GM19463 (cell line): Measurements from ENCODE around the gene TCF7L2.

Source experiments
- ATAC-seq: cut with Tn5 transposase; IDR thresholded peaks from one replicate; pipeline ENCODE4 v1.9.1; 2021; ENCODE audit warnings: mild to moderate bottlenecking, moderate library complexity; ENCODE audit not compliant: unreplicated experiment

The TCF7L2 gene

GRCh38 chr10:113020838-113021237 is 70.8 kb downstream of the TCF7L2 start:
- ATAC-seq: no peak

DNA sequence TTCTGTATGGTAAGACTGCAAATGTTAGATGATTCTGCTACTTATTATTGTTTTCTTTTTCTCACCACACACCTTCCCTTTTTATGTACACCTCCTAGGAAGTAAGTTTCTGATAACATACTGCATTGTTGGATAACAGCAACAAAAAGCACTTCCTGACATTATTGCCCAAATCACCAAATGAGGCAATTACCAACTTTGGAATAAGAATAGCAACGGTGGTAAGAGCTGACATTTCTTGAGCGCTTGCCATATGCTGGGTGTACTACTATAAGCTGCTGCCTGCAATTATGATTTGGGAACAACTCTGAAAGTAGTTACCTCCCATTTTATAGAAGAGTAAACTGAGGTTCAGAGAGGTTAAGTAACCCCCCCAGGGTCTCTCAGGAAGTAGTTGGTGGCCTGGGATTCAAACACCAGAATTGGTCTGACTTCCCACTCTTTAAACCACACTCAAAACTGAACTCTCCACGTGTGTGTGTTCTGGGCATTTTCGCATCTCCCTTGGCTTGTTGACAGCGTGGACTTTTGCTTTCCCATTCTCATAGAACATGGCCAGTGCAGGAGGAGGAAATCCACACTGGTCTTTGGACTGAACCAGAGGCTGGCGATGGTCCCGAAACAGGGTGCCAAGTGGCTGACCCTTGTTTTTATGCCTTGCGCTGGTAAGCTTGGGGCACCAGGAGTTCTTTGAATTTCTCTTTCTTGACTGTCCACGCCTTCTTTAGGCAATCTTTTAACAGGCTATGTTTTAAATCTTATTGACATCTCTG is 71.4 kb downstream of the TCF7L2 start:
- no peak for ATAC-seq

- no peak for ATAC-seq
Measured at GRCh38 chr10:113022265-113022664, 72.2 kb downstream of the TCF7L2 start.

DNA sequence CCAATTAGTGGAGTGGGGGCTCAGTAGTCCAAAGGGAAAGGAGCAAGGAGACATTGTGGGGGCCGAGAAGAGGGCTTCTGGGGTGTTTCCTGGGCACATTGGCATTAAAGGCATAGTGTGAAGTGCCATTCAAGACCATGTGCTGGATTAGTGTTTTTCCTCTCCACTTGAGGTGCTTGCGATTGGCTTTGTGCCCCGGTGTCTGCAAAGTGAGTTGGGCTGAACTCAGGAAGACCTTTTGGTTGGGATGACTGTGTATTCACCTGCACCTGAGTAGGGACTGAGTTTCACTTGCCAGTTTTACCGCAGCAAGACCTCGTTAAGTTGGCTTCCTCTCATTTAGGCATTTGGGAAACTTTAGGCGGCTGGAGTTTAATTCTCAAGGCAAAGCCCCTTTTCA is 73.0 kb downstream of the TCF7L2 start:
- ATAC-seq: no peak

DNA sequence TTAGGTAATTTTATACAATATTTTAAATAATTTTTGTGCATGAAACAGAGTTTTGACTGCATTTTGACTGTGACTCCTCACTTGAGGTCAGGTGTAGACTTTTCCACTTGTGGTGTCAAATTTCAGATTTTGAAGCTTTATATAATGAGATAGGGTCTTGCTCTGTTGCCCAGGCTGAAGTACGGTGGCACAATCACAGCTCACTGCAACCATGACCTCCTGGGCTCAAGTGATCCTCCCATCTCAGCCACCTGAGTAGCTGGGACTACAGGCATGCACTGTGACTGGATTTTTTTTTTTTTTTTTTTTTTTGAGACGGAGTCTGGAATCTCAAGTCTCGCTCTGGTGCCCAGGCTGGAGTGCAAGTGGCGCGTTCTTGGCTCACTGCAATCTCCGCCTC is 74.9 kb downstream of the TCF7L2 start:
- ATAC-seq: no peak

- no peak for ATAC-seq
Measured at GRCh38 chr10:113025487-113025886, 75.4 kb downstream of the TCF7L2 start.

GRCh38 chr10:113026679-113027078 is 76.6 kb downstream of the TCF7L2 start:
- no peak for ATAC-seq

DNA sequence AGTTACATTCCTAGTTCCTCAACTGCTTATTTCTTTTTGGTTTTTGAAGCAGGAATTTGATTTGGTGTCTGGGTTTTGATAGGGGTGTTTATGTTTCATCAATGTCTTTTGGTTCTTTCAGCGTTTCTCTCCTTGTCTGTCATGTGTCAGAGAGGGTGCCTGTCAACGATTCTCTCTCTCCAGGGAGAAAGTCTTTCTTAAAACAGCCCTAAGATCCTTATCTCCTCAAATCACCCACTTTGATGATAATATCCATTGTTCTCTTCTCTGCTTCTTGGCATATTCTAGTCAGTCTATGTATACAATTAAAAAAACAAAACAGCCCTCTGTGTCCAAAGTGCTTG is 77.2 kb downstream of the TCF7L2 start:
- ATAC-seq: no peak

- no peak for ATAC-seq
Measured at GRCh38 chr10:113027574-113028455, 77.8 kb downstream of the TCF7L2 start.

DNA sequence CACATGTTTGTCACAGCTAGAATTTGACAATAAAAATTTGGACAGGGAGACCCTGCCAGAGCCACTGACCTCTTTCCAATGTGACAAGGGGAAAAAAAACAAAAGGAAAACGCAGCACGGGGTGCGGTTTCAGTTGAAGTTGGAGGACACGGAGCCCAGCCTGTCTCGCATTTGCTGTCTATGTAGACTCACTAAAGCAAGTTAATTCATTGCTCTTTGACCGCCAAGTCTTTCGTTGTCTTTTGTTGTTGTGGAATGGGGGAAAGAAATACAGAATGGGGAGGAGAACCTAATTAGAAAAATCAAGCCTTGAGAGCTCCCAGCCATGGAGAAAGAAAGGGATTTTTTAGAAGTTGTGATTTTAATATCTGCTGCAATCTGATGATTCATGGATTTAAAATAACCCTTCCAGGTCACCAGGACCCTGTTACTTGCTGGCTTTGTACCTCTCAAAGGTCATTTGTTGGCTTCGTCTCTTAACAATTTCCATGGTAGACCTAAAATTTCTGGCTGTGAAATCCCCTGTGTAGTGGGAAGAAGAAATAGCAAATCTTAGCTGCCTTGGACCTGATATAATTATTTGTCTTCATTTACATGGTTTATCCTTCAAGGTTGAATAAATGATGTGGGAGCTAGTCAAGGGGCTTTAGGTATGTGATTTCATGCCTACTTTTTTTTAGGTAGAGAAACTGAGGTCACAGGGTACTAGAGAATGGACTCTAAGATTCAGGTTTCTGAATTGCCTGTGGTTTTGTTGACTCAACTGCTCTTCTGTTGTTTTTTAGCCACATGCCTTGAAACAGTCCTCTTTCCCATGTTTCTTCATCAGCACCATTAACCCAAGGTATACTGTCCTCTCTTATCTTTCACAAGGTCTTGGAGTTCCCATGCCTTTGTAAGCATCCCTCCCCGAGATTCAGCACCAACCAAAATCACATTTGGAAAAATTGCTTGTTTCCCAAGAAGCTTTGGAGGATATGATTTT is 78.7 kb downstream of the TCF7L2 start:
- ATAC-seq: no peak

GRCh38 chr10:113030453-113030852 is 80.4 kb downstream of the TCF7L2 start:
- ATAC-seq: no peak

DNA sequence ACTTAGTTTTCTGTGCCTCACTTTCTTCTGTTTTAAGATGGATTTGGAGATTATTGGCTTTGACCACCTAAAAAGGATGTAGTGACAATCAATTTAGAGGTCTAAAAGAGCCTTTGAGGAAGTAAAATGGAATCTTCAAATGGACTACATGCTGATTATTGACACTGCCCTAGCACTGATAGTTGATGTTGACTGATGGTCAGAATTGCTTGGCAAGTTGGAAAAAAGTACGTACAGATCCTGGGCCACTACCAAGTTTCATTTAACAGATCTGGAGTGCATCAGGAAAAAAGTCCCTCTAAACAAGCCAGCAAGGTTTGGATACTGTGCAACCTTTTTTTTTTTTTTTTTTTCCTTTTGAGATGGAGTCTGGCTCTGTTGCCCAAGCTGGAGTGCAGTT is 81.1 kb downstream of the TCF7L2 start:
- no peak for ATAC-seq

DNA sequence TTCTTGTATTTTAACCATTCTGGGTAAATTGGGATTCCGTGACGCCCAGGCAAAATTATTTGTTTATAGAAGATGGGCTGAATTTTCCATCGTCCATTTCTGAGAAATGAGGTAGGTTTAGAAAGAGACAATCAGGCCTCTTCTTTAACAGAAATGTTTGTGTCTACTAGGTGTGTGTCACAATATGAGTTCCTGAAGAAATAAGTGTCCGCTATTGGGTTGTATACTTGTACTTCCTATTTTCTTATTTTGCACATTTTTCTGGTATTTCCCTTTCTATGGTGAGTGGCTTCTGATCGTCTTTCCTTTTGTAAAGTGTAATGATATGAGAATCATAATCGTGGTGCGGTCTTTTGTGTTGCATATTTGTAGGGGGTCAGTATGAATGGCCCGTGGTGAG is 83.9 kb downstream of the TCF7L2 start:
- ATAC-seq: no peak

- no peak for ATAC-seq
Measured at GRCh38 chr10:113035732-113036312, 85.8 kb downstream of the TCF7L2 start.

DNA sequence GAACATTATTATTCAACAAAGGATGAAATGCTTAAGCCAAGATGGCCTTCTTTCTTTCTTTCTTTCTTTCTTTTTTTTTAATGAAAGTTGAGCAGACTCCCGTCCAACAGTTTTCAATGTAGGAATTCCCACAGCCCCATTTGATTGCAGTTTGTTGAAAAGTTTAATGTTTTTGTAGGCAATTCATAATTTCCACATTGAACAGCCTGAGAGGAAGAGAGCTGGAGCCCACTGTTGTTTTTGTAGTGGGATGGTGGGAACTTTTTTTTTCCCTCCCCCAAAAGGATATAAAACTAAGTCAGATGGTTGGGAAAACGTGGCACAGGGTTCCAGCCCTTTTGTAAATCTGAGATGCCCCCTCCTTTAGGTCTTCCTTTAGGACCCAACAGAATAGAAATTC is 86.6 kb downstream of the TCF7L2 start:
- ATAC-seq: no peak

DNA sequence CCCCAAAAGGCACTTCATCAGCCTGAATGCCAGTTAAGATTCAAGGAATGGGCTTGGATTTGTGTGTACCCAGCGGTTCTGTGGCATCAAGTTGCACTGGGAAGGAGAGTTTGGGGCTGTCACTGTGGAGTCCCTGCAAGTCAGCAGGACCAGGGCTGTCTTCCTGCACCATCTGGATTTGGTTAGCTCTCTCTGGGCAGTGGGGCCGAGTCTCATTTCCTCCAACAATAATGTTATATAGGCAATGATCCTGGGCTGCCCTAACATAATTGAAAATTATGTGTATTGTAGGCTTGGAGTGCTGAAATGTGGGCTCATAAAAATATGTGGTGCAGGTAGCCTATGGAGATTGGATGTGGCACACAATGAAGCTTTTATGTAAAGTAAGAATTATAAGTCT is 87.2 kb downstream of the TCF7L2 start:
- ATAC-seq: no peak

GRCh38 chr10:113038183-113038582 is 88.1 kb downstream of the TCF7L2 start:
- no peak for ATAC-seq

- no peak for ATAC-seq
Measured at GRCh38 chr10:113038985-113039384, 88.9 kb downstream of the TCF7L2 start.

DNA sequence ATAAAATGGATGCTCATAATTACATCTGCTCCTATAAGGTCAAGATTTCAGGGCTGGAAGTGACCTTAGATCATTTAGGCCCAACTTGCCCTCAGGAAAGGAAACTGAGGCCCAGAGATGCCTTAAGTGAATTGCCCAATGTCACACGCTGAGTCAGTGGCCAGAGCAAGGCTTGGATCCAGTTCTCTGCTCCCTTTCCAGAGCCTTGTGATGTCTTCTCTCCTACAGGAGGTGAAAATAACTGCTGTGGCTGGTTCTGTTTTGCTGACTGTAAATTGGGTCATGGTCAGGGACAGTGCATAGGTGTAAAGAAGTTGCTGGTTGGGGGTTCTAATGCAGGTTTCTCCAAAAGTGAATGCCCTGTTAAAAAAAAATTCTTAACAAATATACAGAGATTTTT is 91.3 kb downstream of the TCF7L2 start:
- no peak for ATAC-seq

DNA sequence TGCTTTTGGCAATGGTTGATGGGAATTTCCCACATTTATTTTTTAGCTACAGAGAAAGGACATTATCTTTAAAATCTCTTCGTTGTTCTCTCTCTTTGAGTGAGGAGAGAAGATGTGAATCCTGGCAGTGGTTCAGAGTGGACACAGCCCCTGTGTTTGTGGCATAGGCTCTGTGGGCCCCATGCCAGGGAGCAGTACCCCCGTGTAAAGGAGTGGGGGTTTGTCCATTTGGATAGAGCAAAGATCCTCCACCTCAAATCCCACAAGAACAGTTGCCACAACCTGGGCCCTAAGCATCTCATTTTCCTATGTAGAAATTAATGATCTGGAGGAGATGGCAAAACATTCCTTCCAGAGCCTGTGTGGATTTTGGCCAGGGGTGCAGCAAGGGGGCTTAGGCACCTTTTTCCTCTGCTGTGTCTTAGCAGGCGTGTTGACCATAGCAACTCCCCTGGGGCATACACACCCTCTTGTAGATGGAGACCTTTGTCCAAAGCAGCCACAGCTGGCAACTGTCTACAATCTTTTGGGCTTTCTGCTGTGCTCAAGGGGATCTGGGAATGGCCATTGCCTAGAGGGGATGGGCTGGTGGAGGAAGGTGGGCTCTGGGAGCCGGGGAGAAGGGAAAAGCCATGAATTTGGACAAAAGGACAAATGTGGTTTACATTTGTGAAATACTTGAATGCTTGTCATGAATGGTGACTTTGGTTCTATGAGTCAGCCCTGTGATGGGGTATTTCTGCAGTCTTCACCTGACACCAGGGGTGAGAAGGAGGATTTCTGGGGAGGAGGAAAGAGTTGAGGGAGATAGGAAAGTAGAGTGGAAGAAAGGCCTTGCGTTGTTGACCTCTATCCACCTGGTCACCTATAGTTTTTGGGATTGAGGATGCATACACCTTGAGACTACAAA is 92.0 kb downstream of the TCF7L2 start:
- ATAC-seq: no peak
